AG10803 (cell line): ENCODE data around the gene RBMS3.
"Not testable (repeated sequence)": the region's sequence is repeated elsewhere in the genome, so short reads cannot be mapped to it uniquely, and the experiment has no call there.

Source experiments
- DNase-seq: peaks from one replicate; pipeline ENCODE4 v3.0.0; 2010; ENCODE audit warnings: low read depth
- H3K4me3 ChIP-seq: 2 replicates; pipeline ENCODE4 v1.5.1; 2011; ENCODE audit warnings: mild to moderate bottlenecking, low read length, control low read depth
- TF ChIP-seq, protein P1 (sequence below): conservative IDR thresholded peaks from 2 replicates; pipeline ENCODE4 v1.5.1; 2011; ENCODE audit warnings: mild to moderate bottlenecking, low read length, control low read depth, inconsistent platforms

RBMS3 gene

DNA sequence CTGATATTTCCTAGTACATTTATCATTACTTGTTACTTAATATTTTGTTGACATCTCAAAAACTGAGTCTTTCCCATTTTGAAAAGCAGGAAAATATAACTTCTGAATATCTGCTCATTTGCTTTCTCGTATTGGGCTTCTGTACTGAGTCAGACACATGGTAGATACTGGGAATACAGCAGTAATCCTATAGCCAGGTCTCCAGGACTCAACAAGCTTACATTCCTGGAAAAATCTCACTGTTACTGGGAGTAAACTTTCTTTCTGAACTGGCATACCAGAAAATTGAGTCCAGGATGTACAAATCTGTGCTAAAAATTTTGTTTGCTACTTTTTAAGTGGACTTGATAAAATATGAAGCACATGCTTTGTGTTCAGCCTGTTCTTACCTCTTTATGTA lies 240.4 kb downstream of the RBMS3 start:
- no peak overlapping the region for H3K4me3 ChIP-seq
- no peak for DNase-seq
- TF ChIP-seq, protein P1, sequence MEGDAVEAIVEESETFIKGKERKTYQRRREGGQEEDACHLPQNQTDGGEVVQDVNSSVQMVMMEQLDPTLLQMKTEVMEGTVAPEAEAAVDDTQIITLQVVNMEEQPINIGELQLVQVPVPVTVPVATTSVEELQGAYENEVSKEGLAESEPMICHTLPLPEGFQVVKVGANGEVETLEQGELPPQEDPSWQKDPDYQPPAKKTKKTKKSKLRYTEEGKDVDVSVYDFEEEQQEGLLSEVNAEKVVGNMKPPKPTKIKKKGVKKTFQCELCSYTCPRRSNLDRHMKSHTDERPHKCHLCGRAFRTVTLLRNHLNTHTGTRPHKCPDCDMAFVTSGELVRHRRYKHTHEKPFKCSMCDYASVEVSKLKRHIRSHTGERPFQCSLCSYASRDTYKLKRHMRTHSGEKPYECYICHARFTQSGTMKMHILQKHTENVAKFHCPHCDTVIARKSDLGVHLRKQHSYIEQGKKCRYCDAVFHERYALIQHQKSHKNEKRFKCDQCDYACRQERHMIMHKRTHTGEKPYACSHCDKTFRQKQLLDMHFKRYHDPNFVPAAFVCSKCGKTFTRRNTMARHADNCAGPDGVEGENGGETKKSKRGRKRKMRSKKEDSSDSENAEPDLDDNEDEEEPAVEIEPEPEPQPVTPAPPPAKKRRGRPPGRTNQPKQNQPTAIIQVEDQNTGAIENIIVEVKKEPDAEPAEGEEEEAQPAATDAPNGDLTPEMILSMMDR = no peak

DNA sequence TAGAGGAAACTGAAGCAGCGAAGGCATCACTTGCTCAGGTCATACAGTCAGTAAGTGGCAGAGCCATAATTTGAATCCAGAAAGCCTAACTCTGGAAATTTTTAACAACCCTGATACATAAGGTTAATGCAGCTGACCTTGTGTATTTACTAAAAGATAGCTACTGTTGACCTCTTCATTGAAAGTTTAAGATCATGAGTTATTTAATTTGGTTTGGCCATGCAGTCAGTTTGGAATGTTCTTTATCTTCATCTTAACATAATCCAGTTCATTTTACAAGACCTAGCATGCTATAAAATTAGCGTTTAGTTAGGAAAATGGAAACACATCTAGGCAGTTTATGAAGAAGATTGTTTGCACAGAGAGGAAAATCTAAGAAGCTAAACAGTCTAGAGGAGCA lies 240.9 kb downstream of the RBMS3 start:
- no peak for DNase-seq
- TF ChIP-seq, protein P1 = no peak
- no peak overlapping the region for H3K4me3 ChIP-seq

DNA sequence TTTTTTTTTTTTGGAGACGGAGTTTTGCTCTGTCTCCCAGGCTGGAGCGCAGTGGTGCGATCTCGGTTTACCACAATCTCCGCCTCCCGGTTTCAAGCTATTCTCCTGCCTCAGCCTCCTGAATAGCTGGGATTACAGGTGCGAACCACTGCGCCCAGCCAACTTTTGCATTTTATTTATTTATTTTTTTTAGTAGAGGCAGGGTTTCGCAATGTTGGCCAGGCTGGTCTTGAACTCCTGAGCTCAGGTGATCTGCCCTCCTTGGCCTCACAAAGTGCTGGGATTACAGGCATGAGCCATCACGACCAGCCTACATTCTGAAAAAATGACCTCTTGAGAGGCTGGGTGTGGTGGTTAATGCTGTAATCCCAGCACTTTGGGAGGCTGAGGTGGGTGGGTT lies 243.6 kb downstream of the RBMS3 start:
- not testable (repeated sequence) for H3K4me3 ChIP-seq, DNase-seq

DNA sequence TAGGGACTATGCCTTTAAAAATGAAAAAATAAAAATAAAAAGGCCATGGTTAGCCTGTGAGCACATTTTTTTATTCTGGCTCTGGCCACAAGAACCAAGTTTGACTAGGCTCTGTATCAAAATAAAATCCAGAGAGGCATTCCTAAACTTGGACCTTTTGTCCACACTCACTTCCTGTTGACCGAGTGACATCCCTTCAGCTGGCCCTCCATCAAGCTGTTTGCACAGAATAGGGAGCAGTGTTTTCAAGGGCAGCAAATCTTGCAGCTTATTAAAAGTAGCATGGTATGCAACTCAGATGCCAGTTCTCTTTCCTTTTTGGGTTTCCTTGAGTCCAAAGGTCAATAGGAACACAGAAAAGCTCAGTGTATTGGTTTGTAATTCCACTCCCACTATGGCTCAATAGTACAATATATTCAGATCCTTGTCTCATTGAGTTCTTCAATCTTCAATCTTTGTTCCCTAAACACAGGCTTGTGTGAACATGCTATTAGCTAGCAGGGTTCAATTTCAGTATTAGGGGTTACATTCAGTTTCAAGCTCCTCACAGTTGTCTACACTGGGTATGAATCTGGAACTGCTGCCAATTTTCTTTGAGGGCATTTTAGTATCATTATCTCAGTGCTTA lies 244.5 kb downstream of the RBMS3 start:
- TF ChIP-seq, protein P1 = no peak
- peak; percentile 90 for DNase-seq
- no peak overlapping the region for H3K4me3 ChIP-seq

DNA sequence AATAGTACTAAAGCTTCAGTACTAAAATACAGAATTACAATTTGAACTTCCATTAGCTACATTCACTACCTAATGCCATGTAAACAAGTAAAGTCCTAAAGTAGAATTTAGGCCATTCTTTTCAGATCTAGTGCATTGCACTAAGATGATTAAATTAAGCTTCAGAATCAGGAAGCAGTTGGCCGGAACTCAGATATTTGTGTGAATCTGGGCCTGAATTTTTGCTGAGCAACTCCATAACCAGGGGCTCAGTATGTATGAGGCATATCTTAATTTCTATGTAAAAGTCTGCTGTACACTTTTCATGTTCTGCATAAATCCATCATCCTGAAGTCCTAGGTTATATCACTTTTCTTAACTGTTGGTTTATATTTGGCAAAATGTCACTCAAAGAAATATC lies 246.4 kb downstream of the RBMS3 start:
- TF ChIP-seq, protein P1 = no peak
- H3K4me3 ChIP-seq = no peak overlapping the region
- DNase-seq = no peak

DNA sequence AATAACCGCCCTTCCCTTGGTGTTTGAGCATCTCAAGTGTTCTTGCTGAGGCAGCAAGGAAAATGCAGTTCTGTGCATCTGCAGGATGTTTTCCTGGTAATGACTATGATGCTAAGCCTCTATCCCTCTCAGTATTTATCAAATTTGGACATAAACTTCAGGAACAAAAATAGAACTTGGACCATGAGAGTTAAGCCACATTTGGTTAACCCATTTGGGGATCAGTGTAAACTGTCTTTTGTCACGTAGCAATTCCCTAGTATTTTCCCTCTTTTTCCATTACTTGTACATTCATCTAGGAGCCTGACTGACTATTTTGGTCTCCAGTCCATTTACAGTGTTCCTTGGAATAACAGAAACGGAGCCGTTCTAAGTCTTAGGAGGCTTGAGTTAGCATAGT lies 250.8 kb downstream of the RBMS3 start:
- DNase-seq = no peak
- TF ChIP-seq, protein P1 = no peak
- no peak overlapping the region for H3K4me3 ChIP-seq

DNA sequence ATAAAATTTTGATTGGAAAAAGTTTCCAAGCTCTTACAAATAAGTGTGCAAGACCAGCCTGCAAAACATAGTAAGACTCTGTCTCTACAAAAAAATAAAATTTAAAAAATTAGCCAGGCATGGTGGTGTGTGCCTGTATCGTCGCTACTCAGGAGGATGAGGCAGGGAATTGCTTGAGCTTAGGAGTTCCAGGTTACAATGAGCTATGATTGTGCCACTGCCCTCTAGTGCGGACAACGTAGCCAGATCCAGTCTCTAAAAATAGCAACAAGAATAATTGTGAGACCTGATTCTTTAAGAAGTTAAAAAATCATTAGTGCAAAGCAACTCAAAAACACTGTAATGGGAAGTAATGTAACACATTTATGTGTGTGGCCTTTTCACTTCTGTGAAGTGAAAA lies 251.6 kb downstream of the RBMS3 start:
- TF ChIP-seq, protein P1 = no peak
- no peak overlapping the region for H3K4me3 ChIP-seq
- DNase-seq = no peak

DNA sequence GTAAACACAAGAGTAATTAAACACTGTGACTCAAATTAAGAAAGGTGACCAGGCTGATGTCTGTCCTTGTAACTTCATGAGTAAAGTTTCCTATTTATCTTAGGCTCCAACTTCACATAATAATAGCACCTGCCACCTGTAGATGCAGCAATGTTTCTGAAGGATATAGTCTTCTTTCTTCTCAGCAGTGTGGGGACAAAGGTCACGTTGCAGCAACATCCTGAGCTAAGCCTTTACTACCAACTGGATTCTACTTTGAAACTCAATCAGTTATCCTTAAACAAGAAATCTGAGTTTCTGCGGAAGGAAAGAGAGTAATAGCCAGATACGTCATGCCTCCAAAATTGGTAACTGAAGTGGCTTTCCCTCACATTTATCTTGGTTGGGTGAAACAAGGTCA lies 253.1 kb downstream of the RBMS3 start:
- DNase-seq = no peak
- H3K4me3 ChIP-seq = no peak overlapping the region
- TF ChIP-seq, protein P1 = no peak
